OCI-LY7 (cell line): ENCODE measurements around the gene EXT2.

ENCODE experiments used
- CTCF ChIP-seq: fragments of 200-600 bp; sonication (generic); conservative IDR thresholded peaks from 2 replicates; pipeline ENCODE4 v1.5.1; 2014; ENCODE audit warnings: mild to moderate bottlenecking, antibody characterized with exemption, low read length, moderate library complexity, mixed read lengths
- EZH2phosphoT487 ChIP-seq: fragments of 200-600 bp; sonication (generic); IDR thresholded peaks from 2 replicates; pipeline ENCODE4 v1.6.1; 2018; ENCODE audit warnings: low read depth, borderline replicate concordance, mild to moderate bottlenecking, mixed run types, antibody characterized with exemption, low read length, moderate library complexity, mixed read lengths

GRCh38 chr11:44097821-44098220 lies 2.3 kb downstream of the EXT2 start:
- TF ChIP-seq CTCF (no peak), EZH2phosphoT487 (no peak)
